Panc1 (cell line): ENCODE measurements around the gene GREB1L. TPM values are rescaled to one million over a fixed set of nuclear protein-coding genes. Genes with fewer than 3 reads are reported as not detected.

Experiments
- ATAC-seq: fragments of 200-7000 bp; cut with Tn5 transposase; 2 replicates; pipeline ENCODE4 v1.9.1; 2020; ENCODE audit warnings: mild to moderate bottlenecking, moderate library complexity
- BruUV-seq: library from RNA; stranded (reverse); fragments of 400-500 nt; replicated peaks from 2 replicates; lab custom pipeline; 2021; lab: Mats Ljungman, UMichigan
- CTCF ChIA-PET: fragments of 300-600 bp; sonication (Branson Sonifier 250); formaldehyde crosslinking; loops from one replicate; lab custom pipeline; 2022; ENCODE audit warnings: antibody characterized with exemption; lab: Charles Lee
- POLR2A ChIA-PET: fragments of 300-600 bp; sonication (Branson Sonifier 250); formaldehyde crosslinking; loops from one replicate; lab custom pipeline; 2022; ENCODE audit warnings: antibody characterized with exemption; lab: Charles Lee
- DNase-seq: peaks from one replicate; pipeline ENCODE4 v3.0.0-alpha.2; 2010; ENCODE audit warnings: low read depth, low spot score
- H3K27ac ChIP-seq: 2 replicates; pipeline ENCODE4 v1.5.1; 2011; ENCODE audit warnings: mild to moderate bottlenecking, low read length, inconsistent platforms
- H3K27me3 ChIP-seq: fragments of 200-500 bp; sonication (Bioruptor generic); 2 replicates; pipeline ENCODE4 v1.6.0; 2014; ENCODE audit warnings: low read length, inconsistent platforms; ENCODE audit not compliant: control insufficient read depth, insufficient read depth
- H3K36me3 ChIP-seq: fragments of 200-500 bp; sonication (Bioruptor generic); 2 replicates; pipeline ENCODE4 v1.5.1; 2014; ENCODE audit warnings: inconsistent platforms, mild to moderate bottlenecking, low read length, moderate library complexity; ENCODE audit not compliant: control insufficient read depth, insufficient read depth
- H3K4me1 ChIP-seq: 2 replicates; pipeline ENCODE4 v1.5.1; 2011; ENCODE audit warnings: inconsistent platforms, mild to moderate bottlenecking, low read length, moderate library complexity; ENCODE audit not compliant: control insufficient read depth, insufficient read depth
- H3K4me3 ChIP-seq, 2 experiments: 2 replicates each; pipeline ENCODE4 v1.5.1; 2011 to 2012; ENCODE audit warnings: low read depth in 2 of 2, low read length in 2 of 2, mild to moderate bottlenecking in 2 of 2, inconsistent platforms in 1 of 2, moderate library complexity in 1 of 2
- H3K9me3 ChIP-seq: fragments of 200-500 bp; sonication (Bioruptor generic); 2 replicates; pipeline ENCODE4 v1.5.1; 2014; ENCODE audit warnings: low read depth, mild to moderate bottlenecking, inconsistent platforms, low read length, moderate library complexity; ENCODE audit not compliant: control insufficient read depth, insufficient read depth
- CTCF ChIP-seq: fragments of 450-650 bp; IDR thresholded peaks from 2 replicates; pipeline ENCODE4 v1.5.1; 2017; ENCODE audit warnings: mild to moderate bottlenecking
- POLR2AphosphoS5 ChIP-seq: IDR thresholded peaks from 2 replicates; pipeline ENCODE4 v1.6.1; 2012; ENCODE audit warnings: mild to moderate bottlenecking, low read depth, low read length, moderate library complexity
- REST ChIP-seq, 2 experiments: IDR thresholded peaks; 2 replicates each; pipeline ENCODE4 v1.6.1; 2011 to 2012; ENCODE audit warnings: low read depth in 2 of 2, control low read depth in 1 of 2, low read length in 1 of 2, mild to moderate bottlenecking in 1 of 2, moderate library complexity in 1 of 2; ENCODE audit not compliant: insufficient read depth in 1 of 2
- SIN3A ChIP-seq: IDR thresholded peaks from 2 replicates; pipeline ENCODE4 v1.6.1; 2012; ENCODE audit warnings: low read depth, mild to moderate bottlenecking, low read length, moderate library complexity, borderline replicate concordance; ENCODE audit not compliant: insufficient read depth
- TCF7L2 ChIP-seq: IDR thresholded peaks from 2 replicates; pipeline ENCODE4 v1.6.1; 2011; ENCODE audit warnings: mild to moderate bottlenecking, low read depth, low read length, inconsistent platforms
- in situ Hi-C: cut with HindIII; loops from 2 replicates; pipeline ENCODE4 v1.10.0; 2016; ENCODE audit warnings: low sequenced_read_pairs, low pct_unique_long_range_greater_than_20kb
- intact Hi-C: fragments of 100-400 bp; cut with micrococcal nuclease; formaldehyde crosslinking; loops from one replicate; pipeline ENCODE4 v1.10.0; 2022; ENCODE audit not compliant: unreplicated experiment
- total RNA-seq: library from RNA; stranded (reverse); gene quantifications from one replicate; pipeline ENCODE4 v1.2.1, GENCODE V29; 2021; ENCODE audit not compliant: unreplicated experiment

Gene GREB1L
- total RNA-seq, 1 experiment from 2014 or later: 11.0 TPM

GRCh38 chr18:21335927-21336488, 94.0 kb downstream of the GREB1L start:
- H3K27ac ChIP-seq: no peak overlapping the region
- ChIA-PET CTCF (no interaction called here), POLR2A (no interaction called here)
- no peaks in the 10 kb centered on the region for H3K4me1 ChIP-seq
- ATAC-seq: no peak
- H3K36me3 ChIP-seq: no peaks in the 10 kb centered on the region
- H3K4me3 ChIP-seq: no peak overlapping the region
- DNase-seq: no peak
- in situ Hi-C loops: no loop called here
- intact Hi-C loops: no loop called here
- no peaks in the 10 kb centered on the region for H3K27me3 ChIP-seq
- TF ChIP-seq TCF7L2 (no peak), CTCF (no peak), POLR2AphosphoS5 (no peak), REST (IDR thresholded peaks at IDR 0.05; ENCODE audit: insufficient read depth in 1 of 2, low read depth in 2 of 2, low read length in 1 of 2) (no peak), SIN3A (no peak)
- BruUV-seq: no TSS peak
- H3K9me3 ChIP-seq: no peaks in the 10 kb centered on the region

GRCh38 chr18:21336846-21337245, 94.8 kb downstream of the GREB1L start:
- no peaks in the 10 kb centered on the region for H3K9me3 ChIP-seq
- no peaks in the 10 kb centered on the region for H3K4me1 ChIP-seq
- BruUV-seq: no TSS peak
- H3K4me3 ChIP-seq: no peak overlapping the region
- intact Hi-C loops (no loop called here), in situ Hi-C loops (no loop called here)
- H3K27ac ChIP-seq: no peak overlapping the region
- no peak for DNase-seq
- TF ChIP-seq SIN3A: no peak
- no peak for TF ChIP-seq CTCF
- no peak for TF ChIP-seq TCF7L2
- TF ChIP-seq REST (IDR thresholded peaks at IDR 0.05; ENCODE audit: insufficient read depth in 1 of 2, low read depth in 2 of 2, low read length in 1 of 2): no peak
- no peak for TF ChIP-seq POLR2AphosphoS5
- no peaks in the 10 kb centered on the region for H3K36me3 ChIP-seq
- ChIA-PET POLR2A (no interaction called here), CTCF (no interaction called here)
- no peaks in the 10 kb centered on the region for H3K27me3 ChIP-seq
- ATAC-seq: no peak
